Vagina (tissue), 2 donors: ENCODE measurements around the gene PI4KA. TPM values are rescaled to one million over a fixed set of nuclear protein-coding genes. Genes with fewer than 3 reads are reported as not detected.
"Not testable (repeated sequence)": the region's sequence is repeated elsewhere in the genome, so short reads cannot be mapped to it uniquely, and the experiment has no call there.

ENCODE experiments used
- DNase-seq, 2 donors: peaks; one replicate each; pipeline ENCODE4 v3.0.0-alpha.2; 2017; ENCODE audit errors: extremely low spot score in 2 of 2
- H3K27ac ChIP-seq: fragments of 200-600 bp; sonication (generic); one replicate; pipeline ENCODE4 v1.5.1; 2019
- H3K27me3 ChIP-seq: fragments of 200-600 bp; sonication (generic); one replicate; pipeline ENCODE4 v1.5.1; 2019
- H3K36me3 ChIP-seq, 2 donors: fragments of 200-600 bp; sonication (generic); one replicate each; pipeline ENCODE4 v1.5.1; 2017 to 2019
- H3K4me1 ChIP-seq: fragments of 200-600 bp; sonication (generic); one replicate; pipeline ENCODE4 v1.5.1; 2019
- H3K4me3 ChIP-seq, 2 donors: fragments of 200-600 bp; sonication (generic); 1 replicate in 1 of 2; 2 replicates in 1 of 2; pipeline ENCODE4 v1.5.1; 2016 to 2019
- H3K9me3 ChIP-seq: fragments of 200-600 bp; sonication (generic); one replicate; pipeline ENCODE4 v1.5.1; 2019
- CTCF ChIP-seq, 3 experiments: fragments of 450-650 bp in 2 of 3; fragments of 200-600 bp in 1 of 3; sonication (generic) in 1 of 3; IDR thresholded peaks; one replicate each; pipeline ENCODE4 v1.5.1; 2017 to 2019; ENCODE audit warnings: antibody characterized with exemption in 3 of 3, mild to moderate bottlenecking in 2 of 3, moderate library complexity in 2 of 3
- POLR2A ChIP-seq, 2 donors: fragments of 450-650 bp; IDR thresholded peaks; one replicate each; pipeline ENCODE4 v1.6.1; 2017; ENCODE audit warnings: antibody characterized with exemption in 2 of 2, mild to moderate bottlenecking in 2 of 2, moderate library complexity in 2 of 2
- POLR2AphosphoS5 ChIP-seq, 2 donors: sonication (generic); formaldehyde crosslinking; IDR thresholded peaks; one replicate each; pipeline ENCODE4 v1.9.0; 2017; ENCODE audit warnings: antibody characterized with exemption in 2 of 2, mild to moderate bottlenecking in 2 of 2, low read depth in 1 of 2; ENCODE audit not compliant: insufficient read depth in 1 of 2
- intact Hi-C: fragments of 100-400 bp; cut with DNase I; formaldehyde crosslinking; loops from one replicate; pipeline ENCODE4 v1.15.1; 2023
- total RNA-seq: library from RNA; depleted of rRNA; stranded (reverse); fragments of >200 nt; gene quantifications from one replicate; pipeline ENCODE4 v1.2.3, GENCODE V29; 2016

PI4KA gene
- total RNA-seq, 1 donor from 2014 or later: 135 TPM

GRCh38 chr22:20738394-20739089, 120.1 kb downstream of the PI4KA start:
- no peak for TF ChIP-seq POLR2AphosphoS5 (IDR thresholded peaks at IDR 0.05; ENCODE audit: insufficient read depth in 1 of 2, low read depth in 1 of 2)
- TF ChIP-seq CTCF (IDR thresholded peaks at IDR 0.05): no peak
- TF ChIP-seq POLR2A (IDR thresholded peaks at IDR 0.05): no peak
- Histone ChIP-seq H3K27ac (no peak overlapping the region), H3K4me3 (no peak overlapping the region), H3K36me3 (peaks cover 0 to 25% of the 10 kb centered on the region in 2 donors), H3K27me3 (no peaks in the 10 kb centered on the region), H3K9me3 (no peaks in the 10 kb centered on the region), H3K4me1 (no peaks in the 10 kb centered on the region)
- no peak for DNase-seq
- intact Hi-C loops: no loop called here

GRCh38 chr22:20736891-20737290, 121.7 kb downstream of the PI4KA start:
- H3K4me1 ChIP-seq, intact Hi-C loops, DNase-seq, H3K4me3 ChIP-seq, H3K27me3 ChIP-seq, H3K27ac ChIP-seq, H3K9me3 ChIP-seq: not testable (repeated sequence)
- H3K36me3 ChIP-seq: peaks cover 3 to 18% of the 10 kb centered on the region in 2 donors

- peaks cover 3 to 11% of the 10 kb centered on the region in 2 donors for H3K36me3 ChIP-seq
- H3K4me3 ChIP-seq, H3K9me3 ChIP-seq, H3K4me1 ChIP-seq, intact Hi-C loops, H3K27me3 ChIP-seq, H3K27ac ChIP-seq, DNase-seq: not testable (repeated sequence)
These were observed 123.1 kb downstream of the PI4KA start for GRCh38 chr22:20735356-20736162.

DNA sequence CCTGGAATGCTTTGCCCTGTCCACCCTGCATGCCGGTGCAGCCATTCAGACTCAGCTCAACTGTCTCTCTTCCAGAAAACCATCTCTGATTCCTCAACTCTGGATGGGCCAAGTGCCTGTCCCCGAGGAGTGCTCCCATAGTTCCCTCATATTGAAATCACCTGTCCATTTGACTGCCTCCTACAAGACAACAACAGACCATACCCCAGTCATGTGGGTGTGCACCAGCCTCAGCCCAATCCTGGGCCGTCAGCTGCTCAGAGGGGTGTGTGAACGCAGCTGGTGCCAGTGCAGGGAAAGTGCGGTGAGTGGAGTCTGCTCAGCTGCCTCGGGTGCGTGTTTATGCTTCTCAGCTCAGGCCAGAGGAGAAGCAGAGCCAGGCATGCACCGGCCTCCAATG, 126.2 kb downstream of the PI4KA start:
- H3K27ac ChIP-seq, H3K4me3 ChIP-seq, H3K9me3 ChIP-seq, H3K4me1 ChIP-seq, DNase-seq, H3K27me3 ChIP-seq, intact Hi-C loops: not testable (repeated sequence)
- H3K36me3 ChIP-seq: peaks cover 3 to 33% of the 10 kb centered on the region in 2 donors

GRCh38 chr22:20729194-20729593, 129.4 kb downstream of the PI4KA start:
- H3K27ac ChIP-seq: no peak overlapping the region
- no peak for DNase-seq
- no peak overlapping the region for H3K4me3 ChIP-seq
- intact Hi-C loops: no loop called here
- H3K4me1 ChIP-seq: no peaks in the 10 kb centered on the region
- no peaks in the 10 kb centered on the region for H3K27me3 ChIP-seq
- TF ChIP-seq CTCF (IDR thresholded peaks at IDR 0.05): no peak
- H3K36me3 ChIP-seq: peaks cover 3 to 51% of the 10 kb centered on the region in 2 donors
- no peaks in the 10 kb centered on the region for H3K9me3 ChIP-seq

- H3K36me3 ChIP-seq: peaks cover 3 to 51% of the 10 kb centered on the region in 2 donors
- H3K9me3 ChIP-seq: no peaks in the 10 kb centered on the region
- DNase-seq: no peak
- H3K27me3 ChIP-seq: no peaks in the 10 kb centered on the region
- no peak overlapping the region for H3K27ac ChIP-seq
- H3K4me3 ChIP-seq: no peak overlapping the region
- no peak for TF ChIP-seq CTCF (IDR thresholded peaks at IDR 0.05)
- TF ChIP-seq POLR2AphosphoS5 (IDR thresholded peaks at IDR 0.05; ENCODE audit: insufficient read depth in 1 of 2, low read depth in 1 of 2): no peak
- TF ChIP-seq POLR2A (IDR thresholded peaks at IDR 0.05): no peak
- no peaks in the 10 kb centered on the region for H3K4me1 ChIP-seq
- intact Hi-C loops: no loop called here
These were observed 130.0 kb downstream of the PI4KA start for GRCh38 chr22:20728523-20729190.
